Common myeloid progenitor, CD34-positive (primary cell): ENCODE measurements around the gene CDC42BPA.

ENCODE experiments used
- CTCF ChIA-PET: fragments of 350-600 bp; sonication (Branson Sonifier 250); formaldehyde crosslinking; loops from one replicate; lab custom pipeline; 2021; ENCODE audit warnings: antibody characterized with exemption; lab: Charles Lee
- POLR2A ChIA-PET: fragments of 350-600 bp; sonication (Branson Sonifier 250); formaldehyde crosslinking; loops from one replicate; lab custom pipeline; 2021; ENCODE audit warnings: antibody characterized with exemption; lab: Charles Lee
- DNase-seq, 3 donors: peaks; one replicate each; pipeline versions ENCODE4 v3.0.0 to v3.0.0-alpha.2; 2013
- H3K27ac ChIP-seq, 2 experiments: 1 replicate in 1 of 2; 2 replicates in 1 of 2; pipeline ENCODE4 v1.7.0; 2013; ENCODE audit warnings: inconsistent platforms in 2 of 2, low read length in 2 of 2, mild to moderate bottlenecking in 2 of 2, low read depth in 1 of 2, moderate library complexity in 1 of 2; ENCODE audit not compliant: severe bottlenecking in 2 of 2, insufficient read depth in 1 of 2, poor library complexity in 1 of 2
- H3K27me3 ChIP-seq, 5 experiments: replicated peaks in 2 of 5; 1 replicate in 3 of 5; 2 replicates in 2 of 5; pipeline versions ENCODE4 v1.6.1 to v1.7.0; 2013; ENCODE audit warnings: low read length in 4 of 5, mild to moderate bottlenecking in 2 of 5, moderate library complexity in 2 of 5, inconsistent platforms in 1 of 5; ENCODE audit not compliant: insufficient read depth in 5 of 5, control insufficient read depth in 4 of 5
- H3K36me3 ChIP-seq, 4 experiments: 1 replicate in 2 of 4; 2 replicates in 2 of 4; pipeline versions ENCODE4 v1.6.1 to v1.7.0; 2013; ENCODE audit warnings: low read length in 3 of 4, control low read depth in 1 of 4, mild to moderate bottlenecking in 1 of 4; ENCODE audit not compliant: control insufficient read depth in 4 of 4, insufficient read depth in 4 of 4
- H3K4me1 ChIP-seq, 4 experiments: 1 replicate in 3 of 4; 2 replicates in 1 of 4; pipeline versions ENCODE4 v1.6.1 to v1.7.1; 2013; ENCODE audit warnings: low read length in 3 of 4, mild to moderate bottlenecking in 3 of 4, control low read depth in 1 of 4, inconsistent platforms in 1 of 4, moderate library complexity in 1 of 4; ENCODE audit not compliant: control insufficient read depth in 4 of 4, insufficient read depth in 4 of 4; ENCODE audit errors: control extremely low read depth in 1 of 4
- H3K4me3 ChIP-seq, 7 experiments: 1 replicate in 4 of 7; 2 replicates in 3 of 7; pipeline versions ENCODE4 v1.5.1 to v1.7.0; 2013; ENCODE audit warnings: mild to moderate bottlenecking in 7 of 7, low read length in 6 of 7, moderate library complexity in 6 of 7, inconsistent platforms in 2 of 7, low read depth in 2 of 7, control low read depth in 1 of 7; ENCODE audit not compliant: insufficient read depth in 4 of 7, control insufficient read depth in 1 of 7; ENCODE audit errors: extremely low read depth in 1 of 7
- H3K9me3 ChIP-seq, 5 experiments: 1 replicate in 4 of 5; 2 replicates in 1 of 5; pipeline versions ENCODE4 v1.6.1 to v1.7.1; 2013; ENCODE audit warnings: low read length in 4 of 5, mild to moderate bottlenecking in 2 of 5, inconsistent platforms in 1 of 5, low read depth in 1 of 5, moderate library complexity in 1 of 5; ENCODE audit not compliant: control insufficient read depth in 4 of 5, insufficient read depth in 2 of 5; ENCODE audit errors: control extremely low read depth in 1 of 5
- WGBS: methylation state at CpG from one replicate; pipeline ENCODE4 v1.1.5; 2013; ENCODE audit not compliant: insufficient coverage; 5-methylcytosine and 5-hydroxymethylcytosine counted together

CDC42BPA gene

GRCh38 chr1:226979517-226980121, 338.7 kb downstream of the CDC42BPA start:
- peaks cover 8 to 86% (median 54%) of the 10 kb centered on the region in 4 experiments for H3K36me3 ChIP-seq
- no peaks in the 10 kb centered on the region for H3K4me1 ChIP-seq
- H3K27me3 ChIP-seq = no peaks in the 10 kb centered on the region
- DNase-seq = no peak
- CTCF ChIA-PET = no interaction called here
- POLR2A ChIA-PET = no interaction called here
- no peaks in the 10 kb centered on the region for H3K9me3 ChIP-seq
- WGBS = 97% methylated on average over 11 of the region's 12 CpGs
- peak overlapping the region in 1 of 2 experiments; percentile 43 for H3K27ac ChIP-seq
- no peak overlapping the region for H3K4me3 ChIP-seq

- H3K36me3 ChIP-seq = peaks cover 8 to 81% (median 49%) of the 10 kb centered on the region in 4 experiments
- H3K4me3 ChIP-seq = no peak overlapping the region
- no peak for DNase-seq
- no peak overlapping the region for H3K27ac ChIP-seq
- WGBS = 96% methylated on average over 11 of the region's 15 CpGs
- no peaks in the 10 kb centered on the region for H3K27me3 ChIP-seq
- H3K9me3 ChIP-seq = no peaks in the 10 kb centered on the region
- POLR2A ChIA-PET = no interaction called here
- CTCF ChIA-PET = no interaction called here
- H3K4me1 ChIP-seq = no peaks in the 10 kb centered on the region
These were observed 339.2 kb downstream of the CDC42BPA start for GRCh38 chr1:226979115-226979516.

GRCh38 chr1:226978432-226979114, 339.7 kb downstream of the CDC42BPA start:
- Histone ChIP-seq H3K4me3 (no peak overlapping the region), H3K27me3 (no peaks in the 10 kb centered on the region), H3K4me1 (no peaks in the 10 kb centered on the region), H3K27ac (no peak overlapping the region), H3K36me3 (peaks cover 8 to 76% (median 44%) of the 10 kb centered on the region in 4 experiments), H3K9me3 (no peaks in the 10 kb centered on the region)
- POLR2A ChIA-PET = no interaction called here
- no peak for DNase-seq
- WGBS = 100% methylated on average over 5 of the region's 10 CpGs
- CTCF ChIA-PET = no interaction called here

GRCh38 chr1:226977643-226978431, 340.5 kb downstream of the CDC42BPA start:
- no peak for DNase-seq
- CTCF ChIA-PET = no interaction called here
- Histone ChIP-seq H3K4me3 (no peak overlapping the region), H3K4me1 (no peaks in the 10 kb centered on the region), H3K27me3 (no peaks in the 10 kb centered on the region), H3K36me3 (peaks cover 5 to 73% (median 37%) of the 10 kb centered on the region in 4 experiments), H3K27ac (no peak overlapping the region), H3K9me3 (no peaks in the 10 kb centered on the region)
- POLR2A ChIA-PET = no interaction called here
- 96% methylated on average over 17 of the region's 20 CpGs for WGBS

GRCh38 chr1:226976978-226977642, 341.2 kb downstream of the CDC42BPA start:
- Histone ChIP-seq H3K4me3 (no peak overlapping the region), H3K9me3 (no peaks in the 10 kb centered on the region), H3K27ac (no peak overlapping the region), H3K27me3 (no peaks in the 10 kb centered on the region), H3K4me1 (no peaks in the 10 kb centered on the region), H3K36me3 (peaks cover 5 to 72% (median 33%) of the 10 kb centered on the region in 4 experiments)
- no peak for DNase-seq
- POLR2A ChIA-PET = no interaction called here
- WGBS = 95% methylated on average over 15 of the region's 21 CpGs
- CTCF ChIA-PET = no interaction called here

GRCh38 chr1:226976276-226976977, 341.9 kb downstream of the CDC42BPA start:
- H3K27me3 ChIP-seq = no peaks in the 10 kb centered on the region
- peaks cover 0 to 5% (median 0%) of the 10 kb centered on the region in 5 experiments for H3K9me3 ChIP-seq
- peaks cover 0 to 5% (median 0%) of the 10 kb centered on the region in 4 experiments for H3K4me1 ChIP-seq
- H3K4me3 ChIP-seq = no peak overlapping the region
- peaks cover 5 to 71% (median 32%) of the 10 kb centered on the region in 4 experiments for H3K36me3 ChIP-seq
- ChIA-PET CTCF (no interaction called here), POLR2A (no interaction called here)
- DNase-seq = no peak
- 100% methylated on average over 15 of the region's 34 CpGs for WGBS
- H3K27ac ChIP-seq = no peak overlapping the region
